Testis (tissue), 2 donors: ENCODE measurements around the gene EPHA3.

Experiments used
- CTCF ChIP-seq, 3 experiments: fragments of 450-650 bp in 2 of 3; fragments of 200-600 bp in 1 of 3; sonication (generic) in 1 of 3; IDR thresholded peaks; one replicate each; pipeline ENCODE4 v1.5.1; 2016 to 2019; ENCODE audit warnings: antibody characterized with exemption in 3 of 3, mild to moderate bottlenecking in 2 of 3, moderate library complexity in 1 of 3
- POLR2A ChIP-seq: fragments of 450-650 bp; IDR thresholded peaks from one replicate; pipeline ENCODE4 v1.6.1; 2017; ENCODE audit warnings: antibody characterized with exemption, mild to moderate bottlenecking, moderate library complexity

- no peak for TF ChIP-seq CTCF (IDR thresholded peaks at IDR 0.05)
- TF ChIP-seq POLR2A = no peak
Observed at GRCh38 chr3:89280301-89280700, 172.9 kb downstream of the EPHA3 start.
